NOMO-1 treated with DMSO at 0.1 percent for 48 hours (cell line): ENCODE data around the gene SLC38A2.

Experiments
- DNase-seq: peaks from one replicate; lab custom pipeline; 2025; ENCODE audit not compliant: unreplicated experiment; lab: John Stamatoyannopoulos, UW

The SLC38A2 gene

DNA sequence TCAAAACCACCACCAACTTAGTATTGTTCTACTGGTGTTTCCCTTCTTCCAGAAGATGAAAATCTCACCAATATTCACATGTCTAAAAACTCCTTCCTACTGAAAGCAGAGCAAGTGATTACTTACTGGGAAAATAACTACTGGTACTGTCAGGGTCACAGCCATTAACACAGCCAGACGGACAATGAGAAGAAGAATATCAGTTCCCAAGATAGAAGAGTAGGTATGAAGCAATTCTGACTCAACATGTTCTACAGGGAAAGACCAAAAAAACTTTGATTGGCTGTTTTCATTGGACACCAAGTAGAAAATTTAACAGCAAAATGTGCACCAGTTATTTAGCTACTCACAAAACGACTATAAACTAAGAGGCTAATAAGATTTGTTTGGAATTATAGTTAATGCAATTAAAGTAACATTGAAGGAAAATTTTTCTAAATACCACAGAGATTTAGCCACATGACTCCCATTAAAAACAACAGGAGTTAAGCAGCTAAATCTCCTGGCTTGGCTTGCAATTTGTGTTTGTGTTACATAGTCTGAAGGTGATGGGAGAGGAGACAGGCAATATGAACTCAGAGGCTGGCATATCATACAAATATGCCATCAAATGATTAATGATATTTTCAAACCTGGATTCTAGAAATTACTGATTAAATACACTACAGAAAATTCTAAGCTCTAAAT, 9.5 kb downstream of the SLC38A2 start:
- DNase-seq: no peak

DNA sequence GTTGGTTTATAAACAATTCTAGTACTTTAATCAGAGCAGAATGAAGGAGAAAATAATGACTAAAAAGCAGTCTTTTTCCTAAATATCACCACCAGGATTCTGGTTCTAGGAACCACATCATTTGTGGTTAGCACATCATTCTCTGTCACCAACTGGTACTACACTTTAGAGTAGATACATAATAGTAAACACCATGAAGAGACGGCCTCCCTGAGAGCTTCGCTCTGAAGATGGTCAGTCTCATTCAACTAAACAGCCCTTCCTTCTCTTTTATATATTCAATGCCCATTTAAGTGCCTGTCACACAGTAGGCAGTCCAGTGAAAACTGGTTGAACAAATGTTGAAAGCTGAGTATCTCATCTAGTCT, 10.9 kb downstream of the SLC38A2 start:
- DNase-seq: no peak

DNA sequence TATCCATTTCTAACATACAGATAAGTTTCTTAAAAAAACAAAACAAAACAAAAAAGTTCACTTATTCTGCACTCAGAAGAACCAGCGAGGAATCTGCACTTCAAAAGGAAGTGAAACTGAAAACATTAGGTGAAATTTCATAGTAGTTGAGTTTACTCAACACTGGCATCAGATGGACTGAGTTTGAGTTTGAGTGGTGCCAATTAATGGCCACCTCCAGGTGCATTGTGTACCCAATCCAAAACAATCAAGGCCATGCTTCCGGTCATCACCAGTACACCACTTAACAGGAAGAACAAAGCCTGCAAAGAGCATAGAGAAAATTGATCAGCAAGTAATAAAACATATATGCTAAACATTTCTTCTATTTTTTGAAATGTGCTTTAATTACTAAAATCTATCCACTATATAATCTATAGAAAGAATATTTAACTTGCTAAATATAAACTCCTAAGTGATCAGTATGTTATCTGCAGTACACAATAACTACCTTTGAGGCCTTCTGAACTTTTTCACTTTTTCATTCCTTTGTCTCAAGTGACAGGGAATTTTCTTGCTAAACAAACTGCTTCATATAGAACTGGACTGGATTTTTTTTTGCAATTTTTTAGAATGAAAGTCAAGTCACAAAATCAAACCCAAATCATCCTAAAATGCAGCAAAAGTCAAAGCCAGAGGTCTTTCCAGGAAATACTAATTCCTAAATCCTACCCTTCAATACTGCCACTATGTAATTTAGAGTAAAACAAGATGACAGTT, 11.5 kb downstream of the SLC38A2 start:
- DNase-seq: peak; percentile 68

DNA sequence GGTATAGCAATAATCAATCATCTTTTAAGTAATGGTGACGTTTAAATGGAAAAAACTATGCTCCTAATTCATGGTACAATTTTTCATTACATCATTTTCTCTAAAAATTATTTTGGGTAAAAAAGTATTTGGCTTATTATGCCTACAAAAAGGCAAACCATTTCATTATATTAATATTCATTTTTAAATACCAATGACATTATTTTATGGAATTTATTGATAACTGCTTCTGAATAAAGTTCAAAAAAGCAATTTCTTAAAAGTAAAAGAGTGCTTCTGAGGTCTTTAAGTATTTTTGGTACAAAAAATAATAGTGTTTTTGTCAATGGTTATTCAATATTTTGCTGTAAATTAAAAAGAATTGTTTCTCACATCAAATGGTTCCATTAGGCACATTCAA, 12.2 kb downstream of the SLC38A2 start:
- no peak for DNase-seq

DNA sequence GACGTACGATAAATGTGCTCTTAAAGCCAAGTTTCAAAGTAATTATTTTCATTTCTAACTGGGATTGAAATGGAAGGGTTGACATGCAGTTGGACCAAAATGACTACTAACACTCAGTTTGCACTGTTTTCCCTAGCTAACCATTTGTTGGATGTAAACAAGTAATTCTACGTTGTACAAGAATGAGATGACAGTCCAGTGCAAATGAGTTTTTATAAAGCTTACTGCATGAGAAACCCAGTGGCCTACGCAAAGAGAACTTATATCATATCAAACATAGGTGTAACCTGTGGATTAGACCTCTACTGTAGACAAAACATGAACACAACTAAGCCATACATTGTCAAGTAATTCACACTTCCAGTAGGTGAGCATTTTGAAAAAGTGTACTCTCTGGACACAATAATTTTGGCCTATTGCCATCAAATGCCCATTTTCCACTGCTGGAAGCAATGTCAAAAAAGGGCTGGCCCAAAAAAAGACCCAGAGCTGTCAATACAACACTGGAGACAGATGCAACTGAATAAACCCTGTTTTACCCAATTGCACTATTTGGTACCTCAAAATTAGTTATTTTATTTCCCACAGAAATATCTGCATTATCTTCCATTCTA, 12.8 kb downstream of the SLC38A2 start:
- no peak for DNase-seq

DNA sequence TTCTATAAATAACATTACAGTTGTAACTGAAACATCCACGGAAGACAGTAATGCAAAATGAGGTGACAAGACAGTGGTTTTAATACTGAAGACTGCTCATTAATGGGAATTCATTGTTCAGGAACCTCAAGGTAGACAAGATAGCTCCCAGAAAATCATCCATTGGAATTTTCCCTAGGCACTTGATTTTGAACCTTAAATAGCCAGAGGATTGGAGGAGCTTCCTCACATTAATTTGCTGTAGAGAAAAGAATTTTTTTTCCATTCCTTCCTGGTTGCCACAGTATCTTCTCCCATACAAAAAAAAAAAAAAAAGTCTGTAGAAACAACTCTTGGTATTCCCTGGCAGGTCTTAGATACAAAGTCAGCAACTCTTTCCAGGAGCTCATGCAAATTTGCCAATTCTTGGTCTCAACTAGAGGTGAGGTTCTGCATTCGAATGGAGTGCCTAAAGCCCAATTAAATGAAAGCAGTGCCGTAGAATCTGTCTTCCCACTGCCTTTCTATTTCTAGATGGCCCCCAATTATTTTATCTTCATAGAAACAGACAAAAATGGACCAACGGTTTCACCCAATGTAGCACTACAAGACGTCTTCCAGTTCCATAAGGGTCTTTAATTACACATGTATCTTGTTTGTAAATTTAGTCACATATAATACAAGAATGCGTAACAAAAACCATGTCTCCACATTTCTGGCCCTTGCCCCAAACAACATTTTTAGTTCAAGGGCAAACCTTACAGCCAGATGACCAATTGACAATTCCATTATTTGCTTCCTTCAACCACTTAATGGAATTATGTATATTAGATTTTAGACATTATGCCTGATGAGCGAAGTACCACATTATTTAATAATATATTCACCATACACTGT, 13.5 kb downstream of the SLC38A2 start:
- DNase-seq: no peak

DNA sequence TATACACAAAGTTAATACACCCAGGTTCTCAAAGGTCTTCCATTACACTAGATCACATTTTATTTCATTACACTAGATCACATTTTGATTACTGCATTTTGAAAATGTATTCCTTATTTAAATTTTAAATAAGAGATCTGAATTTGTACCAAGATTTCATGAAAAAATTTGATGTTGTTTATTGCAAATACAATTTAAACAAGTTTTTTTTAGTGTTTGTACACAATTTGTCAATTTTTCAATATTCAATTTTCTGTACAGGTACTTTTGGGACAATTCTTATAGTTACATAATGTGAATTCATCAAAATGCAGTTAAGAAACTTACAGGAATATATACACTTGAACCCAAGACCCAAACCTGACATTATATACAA, 14.3 kb downstream of the SLC38A2 start:
- no peak for DNase-seq

DNA sequence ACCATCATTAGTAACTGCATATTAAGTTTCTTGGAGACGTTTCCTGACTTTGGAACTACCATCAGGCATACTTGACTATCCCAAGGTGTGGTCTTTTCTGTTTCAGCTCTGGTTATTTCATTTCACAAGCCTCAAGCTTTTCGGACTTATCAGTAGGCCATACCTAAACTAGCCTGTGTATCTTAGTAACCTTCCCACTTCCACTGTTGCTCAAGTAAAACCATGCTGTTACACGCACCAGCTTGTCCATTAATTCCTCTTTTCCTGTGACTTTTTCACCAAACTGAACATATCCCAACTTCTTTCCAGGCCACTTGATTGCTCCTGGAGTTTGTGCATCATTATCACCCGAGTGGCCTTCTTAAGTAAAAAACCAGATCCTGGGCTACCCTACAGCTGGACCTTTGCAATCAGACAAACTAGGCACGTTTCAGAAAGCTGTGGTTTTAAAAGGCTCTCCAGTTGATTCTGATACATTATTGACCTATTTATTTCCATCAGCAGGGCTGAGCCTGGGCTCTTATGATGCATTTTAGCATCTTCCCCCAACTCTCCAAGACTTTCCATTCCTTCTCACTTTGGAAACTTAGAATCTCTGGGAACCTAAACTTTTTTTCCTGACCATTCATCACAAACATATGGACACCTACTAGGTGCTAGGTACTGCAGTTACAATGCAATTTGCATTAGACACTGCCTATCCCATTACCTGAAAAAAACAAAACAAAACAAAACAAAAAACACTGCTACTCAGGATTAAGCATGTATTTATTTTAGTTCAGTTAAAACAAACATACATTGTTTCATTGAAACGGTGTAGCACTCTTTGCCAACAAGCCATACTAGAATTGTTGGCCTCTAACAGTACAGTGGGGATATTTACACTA, 14.9 kb downstream of the SLC38A2 start:
- no peak for DNase-seq

DNA sequence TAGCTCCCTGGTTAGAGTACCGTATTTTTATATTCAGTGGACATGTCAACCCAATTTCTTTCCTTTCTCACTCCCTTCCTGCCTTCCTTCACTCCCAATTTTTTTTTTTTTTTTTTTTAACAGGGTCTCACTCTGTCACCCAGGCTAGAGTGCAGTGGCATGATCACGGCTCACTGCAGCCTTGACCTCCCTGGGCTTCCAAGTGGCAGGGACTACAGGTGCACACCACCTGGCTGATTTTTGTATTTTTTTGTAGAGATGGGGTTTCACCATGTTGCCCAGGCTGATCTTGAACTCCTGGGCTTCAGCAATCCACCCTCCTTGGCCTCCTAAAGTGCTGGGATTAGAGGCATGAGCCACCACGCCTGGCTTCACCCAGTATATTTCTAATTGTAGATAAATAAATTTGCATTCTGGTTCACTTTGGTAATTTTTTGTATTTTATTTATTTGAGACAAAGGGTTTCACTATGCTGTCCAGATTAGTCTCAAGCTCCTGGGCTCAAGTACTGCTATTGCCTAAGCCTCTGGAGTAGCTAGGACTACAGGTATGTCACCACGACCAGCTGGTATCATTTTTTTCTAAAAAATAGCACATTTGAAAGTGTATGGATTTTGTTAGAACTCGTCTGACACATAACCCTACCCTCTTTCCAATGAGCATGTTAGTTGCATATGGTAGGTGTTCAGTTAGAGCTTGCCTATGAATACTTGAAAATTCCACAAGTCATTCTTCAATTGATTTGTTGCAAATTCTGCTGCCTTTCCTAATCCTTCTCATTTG, 15.7 kb downstream of the SLC38A2 start:
- DNase-seq: no peak

DNA sequence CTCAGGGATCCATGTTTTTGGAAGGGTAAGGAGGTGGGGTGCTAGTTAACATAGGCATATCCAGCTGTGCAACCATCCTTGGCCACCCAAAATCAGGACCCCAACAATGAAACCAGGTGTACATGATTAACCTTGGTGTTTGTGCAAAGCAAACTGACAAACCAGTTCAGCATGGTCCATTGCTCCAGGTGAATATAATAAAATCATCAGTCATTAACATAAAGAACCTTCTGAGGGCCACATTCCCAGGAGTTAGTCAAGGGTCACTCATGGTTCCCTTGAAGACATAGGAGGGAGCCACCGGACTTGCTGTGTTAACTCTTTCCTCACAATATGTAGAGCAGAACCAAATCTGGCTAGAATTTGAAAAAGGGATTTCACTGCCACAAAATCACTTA, 17.8 kb downstream of the SLC38A2 start:
- DNase-seq: no peak

DNA sequence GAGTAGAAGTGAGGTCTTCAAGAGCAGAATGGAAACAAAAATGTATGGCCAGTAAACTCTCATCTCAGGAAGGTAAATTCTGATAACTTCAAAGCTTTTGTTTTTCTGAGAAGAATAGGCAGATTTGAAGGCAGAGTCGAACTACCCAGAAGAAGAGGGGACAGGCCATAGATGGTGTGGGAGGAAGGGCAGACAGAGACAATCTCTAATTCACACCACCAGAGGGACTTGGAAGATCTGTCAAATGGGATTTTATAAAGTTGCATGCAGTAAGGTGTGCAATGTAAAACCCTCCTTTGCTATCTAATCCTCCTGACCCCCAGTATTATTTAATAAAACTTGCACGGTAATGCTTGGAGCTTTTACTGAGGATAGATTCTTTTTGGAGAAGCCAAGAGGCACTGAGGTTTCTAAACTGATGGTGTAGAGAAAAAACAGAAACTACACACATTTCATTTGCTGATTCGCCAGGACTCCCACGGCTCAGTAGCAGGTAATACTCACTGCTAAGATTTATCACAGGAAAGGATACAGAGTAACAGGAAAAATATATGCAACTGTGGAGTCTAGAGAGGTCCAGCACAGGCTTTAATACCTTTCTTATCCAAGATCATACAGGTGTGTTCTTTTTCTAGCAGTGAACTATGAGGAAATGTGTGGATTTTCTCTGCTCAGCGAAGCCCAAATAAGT, 18.3 kb downstream of the SLC38A2 start:
- DNase-seq: no peak

DNA sequence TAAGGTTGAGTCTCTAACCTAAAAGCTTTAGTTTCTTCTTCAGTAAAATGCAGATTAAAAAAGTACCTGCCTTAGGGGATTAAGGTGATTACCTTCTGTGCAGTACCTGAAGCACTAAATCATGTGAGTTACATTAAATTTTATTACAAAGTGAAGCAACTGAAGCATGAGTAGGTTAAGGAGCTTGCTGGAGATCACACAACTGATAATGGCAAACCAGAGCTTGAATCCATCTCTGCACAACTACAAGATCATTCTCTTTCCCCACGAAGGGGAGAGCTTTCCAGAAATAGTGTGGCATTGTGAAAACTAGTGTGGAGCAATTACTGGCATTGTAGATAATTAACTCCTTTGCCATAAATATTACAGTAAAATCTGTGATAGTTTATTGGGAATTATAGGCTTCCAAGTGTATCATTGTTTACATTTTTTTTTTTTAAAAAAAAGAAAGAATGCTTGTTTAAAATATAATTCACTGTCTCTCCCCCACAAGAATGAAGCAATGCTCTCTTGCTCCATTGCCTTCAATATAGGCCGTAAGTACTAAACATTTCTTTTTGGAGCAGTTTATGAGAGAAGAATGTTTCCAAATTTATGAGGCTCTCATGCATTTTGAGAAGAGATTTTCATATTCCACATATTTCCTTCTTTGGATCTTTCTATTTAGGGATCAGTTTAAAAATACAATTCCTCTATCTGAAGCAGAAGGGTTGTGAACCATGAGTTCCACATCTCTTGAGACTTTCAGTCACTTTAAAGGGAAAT, 20.5 kb downstream of the SLC38A2 start:
- no peak for DNase-seq

DNA sequence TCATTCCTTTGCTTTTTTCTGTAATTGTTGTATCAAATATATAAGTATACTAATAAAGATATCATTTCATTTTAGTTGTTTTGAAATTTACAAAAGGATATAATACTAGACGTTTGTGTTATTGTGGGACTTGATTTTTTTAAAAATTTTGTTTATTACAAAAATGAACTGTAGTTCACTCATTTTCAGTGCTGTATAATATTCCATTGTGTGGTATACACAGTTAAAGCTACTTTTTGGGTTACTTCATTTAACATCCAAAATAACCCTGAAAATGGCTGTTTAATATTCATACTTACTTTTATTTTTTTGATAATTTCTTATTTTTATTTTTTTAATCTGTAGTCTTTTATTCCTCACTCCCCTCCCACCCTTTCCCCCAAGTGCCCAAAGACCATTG, 21.4 kb downstream of the SLC38A2 start:
- no peak for DNase-seq

DNA sequence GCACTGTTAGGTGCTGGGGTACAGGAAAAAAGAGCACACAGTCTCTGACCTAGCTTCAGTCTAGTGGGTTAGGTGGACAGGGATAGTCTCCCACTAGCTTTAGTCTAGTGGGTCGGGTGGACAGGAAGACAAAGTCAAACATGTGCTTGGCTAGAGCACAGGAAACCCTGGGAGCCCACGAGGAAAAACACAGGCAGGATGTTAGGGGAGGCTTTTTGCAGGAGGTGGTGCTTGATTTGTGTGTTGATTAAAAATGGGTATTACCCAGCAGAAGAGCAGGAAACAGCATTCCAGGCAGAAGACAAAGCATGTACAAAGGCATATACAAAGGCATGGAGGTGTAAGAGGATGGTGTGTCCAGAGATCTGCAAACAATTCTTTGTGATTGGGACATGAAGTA, 23.3 kb downstream of the SLC38A2 start:
- no peak for DNase-seq

DNA sequence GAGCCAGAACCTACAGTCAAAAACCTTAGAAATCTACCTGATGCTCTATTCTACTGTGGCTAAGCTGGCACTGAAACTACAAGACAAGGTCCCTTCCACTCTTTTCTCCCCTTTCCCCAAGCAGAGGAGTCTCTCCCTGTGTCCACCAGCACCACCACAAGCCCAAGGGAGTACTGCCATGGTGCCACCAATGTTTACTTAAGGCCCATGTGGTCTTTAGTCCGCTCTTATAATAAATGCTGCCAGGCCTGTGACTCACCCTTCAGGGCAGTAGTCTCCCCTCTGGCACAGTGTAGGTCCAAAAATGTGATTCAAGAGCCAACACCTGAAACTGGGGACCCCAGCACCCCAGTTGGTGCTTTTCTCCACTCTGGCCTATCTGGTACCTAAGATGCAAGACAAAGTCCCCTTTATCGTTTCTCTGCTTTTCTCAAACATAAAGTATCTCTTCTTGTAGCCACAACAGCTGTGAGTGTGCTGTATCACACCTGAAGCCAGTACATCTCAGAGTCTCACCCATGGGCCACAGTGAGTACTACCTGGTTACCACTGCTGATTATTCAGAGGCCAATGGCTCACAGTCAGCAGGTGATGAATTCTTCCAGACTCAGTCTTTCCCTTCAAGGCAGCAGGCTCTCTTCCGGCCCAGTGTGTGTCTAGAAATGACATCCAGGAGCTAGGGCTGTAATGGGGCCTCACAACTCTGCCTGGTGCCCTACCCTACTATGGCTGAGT, 29.3 kb downstream of the SLC38A2 start:
- DNase-seq: no peak

DNA sequence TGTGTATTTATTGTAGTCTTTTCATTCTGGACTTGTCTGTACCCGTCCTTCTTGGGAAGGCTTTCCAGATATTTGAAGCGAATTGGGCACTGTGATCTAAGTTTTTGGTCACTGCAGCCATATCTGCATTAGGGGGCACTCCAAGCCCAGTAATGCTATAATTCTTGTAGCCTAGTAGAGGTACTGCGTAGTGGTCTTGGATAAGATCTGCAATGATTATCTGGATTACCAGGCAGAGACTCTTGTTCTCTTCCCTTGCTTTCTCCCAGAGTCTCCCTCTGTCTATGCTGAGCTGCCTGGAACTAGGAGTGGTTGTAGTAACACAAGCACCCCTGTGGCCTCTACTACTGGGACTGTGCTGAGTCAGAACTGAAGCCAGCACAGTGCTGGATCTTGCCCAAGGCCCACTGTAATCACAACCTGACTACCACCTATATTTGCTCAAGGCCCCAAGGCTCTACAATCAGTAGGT, 30.0 kb downstream of the SLC38A2 start:
- DNase-seq: no peak

DNA sequence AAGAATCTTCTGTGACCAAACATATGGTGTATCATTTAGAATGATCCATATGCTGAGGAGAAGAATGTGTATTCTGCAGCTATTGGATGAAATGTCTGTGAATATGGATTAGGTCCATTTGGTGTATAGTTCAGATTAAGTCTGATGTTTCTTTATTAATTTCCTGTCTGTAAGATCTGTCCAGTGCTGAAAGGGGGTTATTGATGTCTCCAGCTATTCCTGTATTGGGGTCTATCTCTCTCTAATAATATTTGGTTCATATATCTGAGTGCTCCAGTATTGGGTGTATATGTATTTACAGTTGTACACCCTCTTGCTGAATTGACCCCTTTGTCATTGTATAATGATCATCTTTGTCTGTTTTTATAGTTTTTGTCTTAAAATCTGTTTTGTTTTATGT, 33.5 kb downstream of the SLC38A2 start:
- DNase-seq: no peak

DNA sequence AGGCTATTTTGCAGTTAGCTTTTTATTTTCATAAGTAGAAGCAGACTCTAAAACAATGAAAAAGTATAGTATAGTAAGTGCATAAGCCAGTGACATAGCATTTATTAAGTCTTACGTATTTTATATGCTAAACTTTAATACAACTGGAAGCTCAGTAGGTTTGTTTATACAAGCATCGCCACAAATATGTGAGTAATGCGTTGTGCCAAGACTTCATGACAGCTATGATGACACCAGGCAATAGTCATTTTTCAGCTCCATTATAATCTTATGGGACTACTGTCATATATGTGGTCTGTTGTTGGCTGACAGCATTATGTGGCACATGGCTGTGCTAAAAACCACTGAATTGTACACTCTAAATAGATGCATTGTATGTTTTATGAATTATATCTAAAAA, 40.3 kb downstream of the SLC38A2 start:
- DNase-seq: no peak
